ENCODE measurements around the gene GALNT9.
A peak's percentile ranks its signal among the peaks of the same experiment; 100 is the strongest.

GALNT9 gene

GRCh38 chr12:132171293-132171967, 158.0 kb downstream of the GALNT9 start:
- peak; percentile 57 for DNase-seq (ENCODE audit: low spot score)

GRCh38 chr12:132170637-132171292, 158.6 kb downstream of the GALNT9 start:
- peaks cover 57% of the 10 kb centered on the region for H3K27me3 ChIP-seq (ENCODE audit: insufficient read depth, poor library complexity, severe bottlenecking)
- DNase-seq (ENCODE audit: low spot score) (peak; percentile 57), ATAC-seq (ENCODE audit: low read depth) (no peak)
- H3K9me3 ChIP-seq (ENCODE audit: severe bottlenecking): no peaks in the 10 kb centered on the region
- TF ChIP-seq CTCF (IDR thresholded peaks at IDR 0.05; ENCODE audit: poor library complexity, severe bottlenecking): no peak
- H3K27ac ChIP-seq (ENCODE audit: poor library complexity, severe bottlenecking): no peak overlapping the region
- no peak overlapping the region for H3K4me3 ChIP-seq (ENCODE audit: severe bottlenecking)
- peaks cover 5% of the 10 kb centered on the region for H3K4me1 ChIP-seq (ENCODE audit: insufficient read depth, poor library complexity, severe bottlenecking)
- no peaks in the 10 kb centered on the region for H3K36me3 ChIP-seq (ENCODE audit: low read depth)

More at GRCh38 chr12:132171293-132171967, 158.0 kb downstream of the GALNT9 start:
- no peak for TF ChIP-seq CTCF (IDR thresholded peaks at IDR 0.05; ENCODE audit: poor library complexity, severe bottlenecking)
- Histone ChIP-seq H3K4me3 (ENCODE audit: severe bottlenecking) (no peak overlapping the region), H3K9me3 (ENCODE audit: severe bottlenecking) (no peaks in the 10 kb centered on the region), H3K27ac (ENCODE audit: poor library complexity, severe bottlenecking) (no peak overlapping the region), H3K36me3 (ENCODE audit: low read depth) (no peaks in the 10 kb centered on the region), H3K27me3 (ENCODE audit: insufficient read depth, poor library complexity, severe bottlenecking) (peaks cover 64% of the 10 kb centered on the region), H3K4me1 (ENCODE audit: insufficient read depth, poor library complexity, severe bottlenecking) (peaks cover 5% of the 10 kb centered on the region)
- no peak for ATAC-seq (ENCODE audit: low read depth)

GRCh38 chr12:132170094-132170636, 159.2 kb downstream of the GALNT9 start:
- Histone ChIP-seq H3K9me3 (ENCODE audit: severe bottlenecking) (no peaks in the 10 kb centered on the region), H3K36me3 (ENCODE audit: low read depth) (no peaks in the 10 kb centered on the region), H3K4me3 (ENCODE audit: severe bottlenecking) (no peak overlapping the region), H3K4me1 (ENCODE audit: insufficient read depth, poor library complexity, severe bottlenecking) (peaks cover 5% of the 10 kb centered on the region), H3K27ac (ENCODE audit: poor library complexity, severe bottlenecking) (no peak overlapping the region), H3K27me3 (ENCODE audit: insufficient read depth, poor library complexity, severe bottlenecking) (peaks cover 51% of the 10 kb centered on the region)
- DNase-seq (ENCODE audit: low spot score) (peak; percentile 40), ATAC-seq (ENCODE audit: low read depth) (peak; percentile 78)
- TF ChIP-seq CTCF (IDR thresholded peaks at IDR 0.05; ENCODE audit: poor library complexity, severe bottlenecking): no peak

DNA sequence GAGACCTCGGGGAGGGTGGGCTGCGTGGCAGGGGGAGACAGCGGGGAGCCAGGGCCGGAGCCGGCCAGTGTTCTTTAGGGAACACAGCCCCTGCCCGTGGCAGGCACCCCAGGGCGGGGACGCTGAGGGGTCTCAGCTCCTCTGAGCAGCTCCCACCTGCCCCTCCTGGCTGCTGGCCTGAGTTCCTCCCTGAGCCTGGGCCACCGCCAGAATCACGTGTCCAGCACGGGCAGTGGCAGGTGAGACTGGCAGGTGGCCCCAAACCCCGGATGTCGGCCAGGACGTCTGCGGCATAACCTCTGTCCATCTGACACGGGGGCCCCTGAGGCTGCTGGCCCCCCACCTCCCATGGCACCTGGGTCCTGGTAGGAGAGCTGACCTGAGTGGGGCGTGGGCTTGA, 160.0 kb downstream of the GALNT9 start:
- Histone ChIP-seq H3K4me3 (ENCODE audit: severe bottlenecking) (no peak overlapping the region), H3K36me3 (ENCODE audit: low read depth) (no peaks in the 10 kb centered on the region), H3K27me3 (ENCODE audit: insufficient read depth, poor library complexity, severe bottlenecking) (peaks cover 44% of the 10 kb centered on the region), H3K4me1 (ENCODE audit: insufficient read depth, poor library complexity, severe bottlenecking) (peaks cover 5% of the 10 kb centered on the region), H3K27ac (ENCODE audit: poor library complexity, severe bottlenecking) (no peak overlapping the region), H3K9me3 (ENCODE audit: severe bottlenecking) (no peaks in the 10 kb centered on the region)
- no peak for ATAC-seq (ENCODE audit: low read depth)
- TF ChIP-seq CTCF (IDR thresholded peaks at IDR 0.05; ENCODE audit: poor library complexity, severe bottlenecking): no peak
- peak; percentile 61 for DNase-seq (ENCODE audit: low spot score)
